GM23338 (cell line): ENCODE measurements around the gene NFS1. TPM values are rescaled to one million over a fixed set of nuclear protein-coding genes. Genes with fewer than 3 reads are reported as not detected.

Experiments
- ATAC-seq: fragments of 200-7000 bp; cut with Tn5 transposase; 3 replicates; pipeline ENCODE4 v1.9.1; 2020
- DNase-seq: peaks from one replicate; pipeline ENCODE4 v3.0.0-alpha.2; 2015; ENCODE audit warnings: low spot score
- H2AFZ ChIP-seq: fragments of 200-600 bp; sonication (generic); 2 replicates; pipeline ENCODE4 v1.8.0; 2016; ENCODE audit warnings: antibody characterized with exemption, mild to moderate bottlenecking, moderate library complexity
- H3F3A ChIP-seq: fragments of 200-600 bp; sonication (generic); replicated peaks from 2 replicates; pipeline ENCODE4 v1.8.0; 2017; ENCODE audit warnings: antibody characterized with exemption, mixed run types, low read depth
- H3K27ac ChIP-seq: fragments of 200-600 bp; sonication (generic); 2 replicates; pipeline ENCODE4 v1.6.1; 2016; ENCODE audit warnings: low read depth
- H3K27me3 ChIP-seq: fragments of 200-600 bp; sonication (generic); 2 replicates; pipeline ENCODE4 v1.8.0; 2016; ENCODE audit warnings: mild to moderate bottlenecking, mixed run types, moderate library complexity; ENCODE audit not compliant: insufficient read depth
- H3K36me3 ChIP-seq: fragments of 200-600 bp; sonication (generic); 2 replicates; pipeline ENCODE4 v1.8.0; 2016; ENCODE audit warnings: mild to moderate bottlenecking; ENCODE audit not compliant: insufficient read depth
- H3K4me1 ChIP-seq: fragments of 200-600 bp; sonication (generic); 2 replicates; pipeline ENCODE4 v1.8.0; 2016; ENCODE audit warnings: mild to moderate bottlenecking, moderate library complexity; ENCODE audit not compliant: insufficient read depth
- H3K4me2 ChIP-seq: fragments of 200-600 bp; sonication (generic); 2 replicates; pipeline ENCODE4 v1.7.1; 2017; ENCODE audit warnings: mixed run types
- H3K4me3 ChIP-seq: fragments of 200-600 bp; sonication (generic); 2 replicates; pipeline ENCODE4 v1.6.1; 2016; ENCODE audit warnings: mixed run types
- H3K79me2 ChIP-seq: fragments of 200-600 bp; sonication (generic); replicated peaks from 2 replicates; pipeline ENCODE4 v1.8.0; 2017; ENCODE audit warnings: mild to moderate bottlenecking; ENCODE audit not compliant: insufficient read depth
- H3K9me2 ChIP-seq: fragments of 200-600 bp; sonication (generic); 2 replicates; pipeline ENCODE4 v1.8.0; 2017; ENCODE audit not compliant: insufficient read depth
- H4K20me1 ChIP-seq: fragments of 200-600 bp; sonication (generic); replicated peaks from 2 replicates; pipeline ENCODE4 v1.8.0; 2017; ENCODE audit warnings: mild to moderate bottlenecking; ENCODE audit not compliant: insufficient read depth
- H3K27ac Mint-ChIP-seq: 2 replicates; pipeline ENCODE4 v1.8.0; 2020; ENCODE audit warnings: inconsistent platforms, mild to moderate bottlenecking, moderate library complexity, mixed read lengths
- H3K27me3 Mint-ChIP-seq: 3 replicates; pipeline ENCODE4 v1.8.0; 2022; ENCODE audit warnings: low read depth, mild to moderate bottlenecking, moderate library complexity, mixed read lengths, inconsistent platforms; ENCODE audit not compliant: insufficient read depth, poor library complexity
- H3K36me3 Mint-ChIP-seq: 3 replicates; pipeline ENCODE4 v1.8.0; 2021; ENCODE audit warnings: low read depth, mild to moderate bottlenecking, inconsistent platforms, moderate library complexity, mixed read lengths
- H3K4me1 Mint-ChIP-seq: 3 replicates; pipeline ENCODE4 v1.8.0; 2020; ENCODE audit warnings: mild to moderate bottlenecking, inconsistent platforms, mixed read lengths
- H3K4me3 Mint-ChIP-seq: 3 replicates; pipeline ENCODE4 v1.8.0; 2021; ENCODE audit warnings: moderate library complexity, mild to moderate bottlenecking, inconsistent platforms, mixed read lengths
- H3K9me3 Mint-ChIP-seq: 3 replicates; pipeline ENCODE4 v1.8.0; 2020; ENCODE audit warnings: moderate library complexity, mild to moderate bottlenecking, inconsistent platforms, mixed read lengths
- EZH2 ChIP-seq: fragments of 200-600 bp; sonication (generic); IDR thresholded peaks from one replicate; pipeline ENCODE4 v1.8.0; 2017; ENCODE audit warnings: antibody characterized with exemption, mild to moderate bottlenecking, low read depth; ENCODE audit not compliant: unreplicated experiment
- EZH2phosphoT487 ChIP-seq: fragments of 200-600 bp; sonication (generic); IDR thresholded peaks from one replicate; pipeline ENCODE4 v1.8.1; 2018; ENCODE audit warnings: antibody characterized with exemption; ENCODE audit not compliant: unreplicated experiment
- JUNB ChIP-seq: IDR thresholded peaks from one replicate; pipeline ENCODE4 v1.6.1; 2016; ENCODE audit warnings: antibody characterized with exemption; ENCODE audit not compliant: unreplicated experiment
- NANOG ChIP-seq: IDR thresholded peaks from 2 replicates; pipeline ENCODE4 v1.6.1; 2016; ENCODE audit warnings: antibody characterized with exemption, borderline replicate concordance
- POLR2AphosphoS5 ChIP-seq: IDR thresholded peaks from 2 replicates; pipeline ENCODE4 v1.6.1; 2016; ENCODE audit warnings: antibody characterized with exemption, low read depth
- REST ChIP-seq: IDR thresholded peaks from one replicate; pipeline ENCODE4 v1.6.1; 2018; ENCODE audit warnings: antibody characterized with exemption; ENCODE audit not compliant: unreplicated experiment
- STAT1 ChIP-seq: IDR thresholded peaks from one replicate; pipeline ENCODE4 v1.6.1; 2016; ENCODE audit warnings: antibody characterized with exemption; ENCODE audit not compliant: unreplicated experiment
- ZNF114 ChIP-seq: fragments of 250-450 bp; sonication (Bioruptor Pico); IDR thresholded peaks from 2 replicates; pipeline ENCODE4 v1.5.0; 2020; ENCODE audit warnings: mild to moderate bottlenecking, moderate library complexity
- polyA plus RNA-seq: library from polyadenylated mRNA; unstranded; fragments of >200 nt; fragmentation: Nextera tagmentation; extraction: Ambion mirVana; gene quantifications from 2 replicates; pipeline ENCODE4 v1.2.1, GENCODE V29; 2016
- total RNA-seq: library from RNA; depleted of rRNA; stranded (reverse); fragments of >200 nt; shearing (Covaris generic); gene quantifications from 2 replicates; pipeline ENCODE4 v1.2.3, GENCODE V29; 2014

Gene NFS1
- total and polyA plus RNA-seq, 2 experiments from 2014 or later, result 22.8 to 35.7 TPM

DNA sequence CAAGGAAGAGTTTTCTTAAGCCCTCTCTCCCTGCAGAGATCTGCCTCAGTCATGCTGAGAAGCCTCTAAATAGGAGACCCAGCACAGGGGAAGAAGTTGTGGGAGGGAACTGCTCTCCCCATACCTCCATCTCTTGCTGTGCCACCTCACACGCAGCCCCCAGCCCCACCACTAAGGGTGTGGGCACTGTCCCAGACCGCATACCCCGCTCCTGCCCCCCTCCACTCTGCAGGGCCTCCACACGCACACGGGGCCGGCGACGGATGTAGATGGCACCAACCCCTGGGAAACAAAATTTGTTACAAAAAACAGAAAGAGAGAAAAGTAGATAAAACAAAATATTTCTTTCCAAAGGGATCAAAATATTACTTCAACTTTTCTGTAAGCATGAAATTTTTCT lies 24.2 kb downstream of the NFS1 start (continued):
- TF ChIP-seq REST (no peak), NANOG (no peak), JUNB (no peak), ZNF114 (CRISPR knock-in tag) (no peak), EZH2 (no peak), POLR2AphosphoS5 (no peak)

DNA sequence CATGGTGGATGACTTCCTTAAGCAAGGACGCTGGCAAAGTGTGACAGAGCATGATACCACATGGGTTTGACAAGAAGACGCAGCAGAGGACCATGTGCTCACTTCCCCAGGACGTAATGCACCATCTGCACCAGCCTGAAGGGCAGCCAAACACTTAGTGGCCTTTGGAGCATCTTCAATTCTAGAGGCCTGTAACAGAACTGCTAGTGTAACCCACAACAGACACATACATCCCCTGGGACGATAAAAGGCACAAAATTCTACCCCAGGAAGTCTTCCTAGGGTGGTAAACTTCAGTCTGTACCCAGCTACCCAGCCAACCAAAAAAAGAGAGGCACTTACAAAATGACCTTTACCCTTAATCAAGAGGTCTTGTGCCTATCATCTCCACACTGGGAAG lies 25.3 kb downstream of the NFS1 start:
- peaks cover 9% of the 10 kb centered on the region; the same call in 1 of the 2 replicates for H3K36me3 ChIP-seq
- no peak overlapping the region for H3K4me3 Mint-ChIP-seq
- no peak overlapping the region for H2AFZ ChIP-seq
- no peaks in the 10 kb centered on the region for H3K4me1 ChIP-seq
- no peaks in the 10 kb centered on the region for H4K20me1 ChIP-seq
- no peak overlapping the region for H3K27ac Mint-ChIP-seq
- no peak overlapping the region for H3K4me3 ChIP-seq
- TF ChIP-seq POLR2AphosphoS5 (no peak), STAT1 (no peak), EZH2phosphoT487 (no peak), JUNB (no peak), REST (no peak)
- no peak overlapping the region for H3K4me2 ChIP-seq
- ATAC-seq, result no peak
- H3K4me1 Mint-ChIP-seq, result no peaks in the 10 kb centered on the region
- H3F3A ChIP-seq, result no peaks in the 10 kb centered on the region
- no peaks in the 10 kb centered on the region for H3K27me3 ChIP-seq
- DNase-seq, result no peak
- peaks cover 2% of the 10 kb centered on the region for H3K27me3 Mint-ChIP-seq
- no peaks in the 10 kb centered on the region for H3K9me3 Mint-ChIP-seq
- peaks cover 20% of the 10 kb centered on the region for H3K36me3 Mint-ChIP-seq
- no peaks in the 10 kb centered on the region for H3K79me2 ChIP-seq
- no peak overlapping the region for H3K27ac ChIP-seq
- no peaks in the 10 kb centered on the region for H3K9me2 ChIP-seq
